ENCODE data around the gene SMAGP.

GRCh38 chr12:51269174-51270066 is 795 bp downstream of the SMAGP start:
- TF ChIP-seq CTCF (IDR thresholded peaks at IDR 0.05; ENCODE audit: low read depth, low read length) (peak; percentile 7), POLR2A (IDR thresholded peaks at IDR 0.05; ENCODE audit: extremely low read depth, insufficient read length) (no peak), MYC (IDR thresholded peaks at IDR 0.05; ENCODE audit: low read depth, low read length) (no peak)

Data from NB4 (cell line).